GM19023 (cell line): Measurements from ENCODE around the gene CTXND1.

Experiments used
- ATAC-seq: cut with Tn5 transposase; IDR thresholded peaks from one replicate; pipeline ENCODE4 v1.9.1; 2021; ENCODE audit warnings: mild to moderate bottlenecking, moderate library complexity; ENCODE audit not compliant: unreplicated experiment

CTXND1 gene

GRCh38 chr15:80259942-80260510, 8.0 kb upstream of the CTXND1 start:
- ATAC-seq: no peak

- ATAC-seq: no peak
These were observed 439 bp downstream of the CTXND1 start for GRCh38 chr15:80251428-80252120.

GRCh38 chr15:80250614-80251427, 1.2 kb downstream of the CTXND1 start:
- ATAC-seq: no peak

GRCh38 chr15:80249973-80250372, 2.0 kb downstream of the CTXND1 start:
- ATAC-seq: no peak

GRCh38 chr15:80247320-80247719, 4.7 kb downstream of the CTXND1 start:
- no peak for ATAC-seq

- ATAC-seq: no peak
These were observed 5.6 kb downstream of the CTXND1 start for GRCh38 chr15:80246425-80246894.

GRCh38 chr15:80242802-80243201, 9.2 kb downstream of the CTXND1 start:
- ATAC-seq: no peak

GRCh38 chr15:80242132-80242769, 9.8 kb downstream of the CTXND1 start:
- no peak for ATAC-seq

- ATAC-seq: no peak
These were observed 10.5 kb downstream of the CTXND1 start for GRCh38 chr15:80241508-80241907.

- ATAC-seq: no peak
These were observed 11.7 kb downstream of the CTXND1 start for GRCh38 chr15:80240276-80240675.

- no peak for ATAC-seq
These were observed 17.1 kb downstream of the CTXND1 start for GRCh38 chr15:80234883-80235282.

GRCh38 chr15:80233581-80233980, 18.4 kb downstream of the CTXND1 start:
- ATAC-seq: no peak

- no peak for ATAC-seq
These were observed 20.6 kb downstream of the CTXND1 start for GRCh38 chr15:80231371-80231770.

GRCh38 chr15:80228959-80229610, 22.9 kb downstream of the CTXND1 start:
- ATAC-seq: no peak

- no peak for ATAC-seq
These were observed 32.1 kb downstream of the CTXND1 start for GRCh38 chr15:80219955-80220354.

GRCh38 chr15:80217327-80217900, 34.6 kb downstream of the CTXND1 start:
- no peak for ATAC-seq

GRCh38 chr15:80216911-80217310, 35.1 kb downstream of the CTXND1 start:
- ATAC-seq: no peak

GRCh38 chr15:80216141-80216540, 35.9 kb downstream of the CTXND1 start:
- ATAC-seq: no peak

GRCh38 chr15:80214910-80215309, 37.1 kb downstream of the CTXND1 start:
- no peak for ATAC-seq

- ATAC-seq: no peak
These were observed 40.0 kb downstream of the CTXND1 start for GRCh38 chr15:80211976-80212375.
